ENCODE measurements around the gene OR2T35.
"Not testable (repeated sequence)": the region's sequence is repeated elsewhere in the genome, so short reads cannot be mapped to it uniquely, and the experiment has no call there.

Gene OR2T35

DNA sequence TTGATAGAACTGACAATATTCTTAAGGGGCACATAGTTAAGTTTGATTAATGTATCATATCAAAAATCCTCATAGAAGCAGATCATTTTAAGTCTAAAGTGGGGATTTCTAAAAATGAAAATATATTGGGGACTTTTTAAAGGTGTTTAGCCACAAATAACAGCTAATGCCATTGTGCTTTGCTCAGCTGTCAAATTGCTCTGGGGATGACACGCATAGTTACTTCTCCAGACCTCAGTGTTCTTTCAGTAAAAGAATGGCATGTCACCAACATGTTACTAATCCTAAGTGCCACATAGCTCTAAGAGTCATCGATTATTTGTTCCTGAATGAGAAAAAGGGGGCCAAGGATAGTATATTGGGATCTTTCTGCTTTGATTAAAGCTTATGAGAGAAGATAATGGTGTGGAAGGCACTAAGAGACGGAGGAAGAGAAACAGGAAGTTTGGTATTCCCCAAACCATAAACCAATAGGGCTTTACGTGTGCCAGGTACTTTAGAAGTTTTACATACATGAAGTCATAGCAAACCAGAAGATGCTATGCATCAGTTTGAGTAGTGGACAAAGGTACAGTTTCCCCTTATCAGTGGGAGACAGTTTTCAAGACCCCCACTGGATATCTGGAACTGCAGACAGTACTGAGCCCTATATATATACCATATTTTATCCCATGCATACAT, 2.0 kb downstream of the OR2T35 start:
- H4K20me1 ChIP-seq (ENCODE audit: low read depth, low read length); H3F3A ChIP-seq (ENCODE audit: insufficient read depth); H3K27ac ChIP-seq (ENCODE audit: low read depth, low read length); H2AFZ ChIP-seq (ENCODE audit: low read depth, low read length, severe bottlenecking); H3K27me3 ChIP-seq (ENCODE audit: low read length); H3K79me2 ChIP-seq (ENCODE audit: insufficient read depth, low read length); H3K9me3 ChIP-seq (ENCODE audit: insufficient read depth, low read length); H3K36me3 ChIP-seq (ENCODE audit: low read length); H3K9me2 ChIP-seq (replicated peaks; ENCODE audit: insufficient read depth, low read length); H3K4me2 ChIP-seq (ENCODE audit: low read depth, low read length, poor library complexity, severe bottlenecking); H3K4me3 ChIP-seq (ENCODE audit: insufficient read depth, low read length, poor library complexity, severe bottlenecking); H3K9ac ChIP-seq (ENCODE audit: low read length): not testable (repeated sequence)

DNA sequence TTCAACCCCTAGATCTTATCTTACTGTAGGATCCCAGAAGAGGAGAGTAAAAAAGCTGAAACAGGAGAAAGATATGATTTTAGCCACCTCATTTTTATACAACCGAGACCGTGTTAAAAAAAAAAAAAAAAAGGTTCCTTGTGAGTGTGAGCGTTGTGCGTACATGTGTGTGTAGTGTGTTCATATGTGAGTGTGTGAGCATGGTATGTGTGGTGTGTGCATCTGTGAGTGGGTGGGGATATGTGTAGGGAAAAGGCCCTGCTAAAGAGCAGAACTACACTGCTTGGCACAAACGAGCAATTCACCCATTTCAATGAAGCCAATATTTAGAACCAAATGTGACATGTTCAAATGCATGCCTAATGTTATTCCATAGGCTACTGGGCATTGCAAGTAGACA, 3.5 kb downstream of the OR2T35 start:
- not testable (repeated sequence) for H3F3A ChIP-seq (ENCODE audit: insufficient read depth); H3K4me2 ChIP-seq (ENCODE audit: low read depth, low read length, poor library complexity, severe bottlenecking); H3K79me2 ChIP-seq (ENCODE audit: insufficient read depth, low read length); H3K36me3 ChIP-seq (ENCODE audit: low read length); H3K27me3 ChIP-seq (ENCODE audit: low read length); H3K9me3 ChIP-seq (ENCODE audit: insufficient read depth, low read length); H2AFZ ChIP-seq (ENCODE audit: low read depth, low read length, severe bottlenecking); H4K20me1 ChIP-seq (ENCODE audit: low read depth, low read length); H3K27ac ChIP-seq (ENCODE audit: low read depth, low read length); H3K9ac ChIP-seq (ENCODE audit: low read length); H3K9me2 ChIP-seq (replicated peaks; ENCODE audit: insufficient read depth, low read length); H3K4me3 ChIP-seq (ENCODE audit: insufficient read depth, low read length, poor library complexity, severe bottlenecking)

- not testable (repeated sequence) for H3K4me3 ChIP-seq (ENCODE audit: insufficient read depth, low read length, poor library complexity, severe bottlenecking); H4K20me1 ChIP-seq (ENCODE audit: low read depth, low read length); H3K27me3 ChIP-seq (ENCODE audit: low read length); H3K9me3 ChIP-seq (ENCODE audit: insufficient read depth, low read length); H2AFZ ChIP-seq (ENCODE audit: low read depth, low read length, severe bottlenecking); H3K27ac ChIP-seq (ENCODE audit: low read depth, low read length); H3K9ac ChIP-seq (ENCODE audit: low read length); H3K79me2 ChIP-seq (ENCODE audit: insufficient read depth, low read length); H3K4me2 ChIP-seq (ENCODE audit: low read depth, low read length, poor library complexity, severe bottlenecking); H3K36me3 ChIP-seq (ENCODE audit: low read length); H3K9me2 ChIP-seq (replicated peaks; ENCODE audit: insufficient read depth, low read length); H3F3A ChIP-seq (ENCODE audit: insufficient read depth)
Measured at GRCh38 chr1:248640906-248641305, 4.2 kb downstream of the OR2T35 start.

DNA sequence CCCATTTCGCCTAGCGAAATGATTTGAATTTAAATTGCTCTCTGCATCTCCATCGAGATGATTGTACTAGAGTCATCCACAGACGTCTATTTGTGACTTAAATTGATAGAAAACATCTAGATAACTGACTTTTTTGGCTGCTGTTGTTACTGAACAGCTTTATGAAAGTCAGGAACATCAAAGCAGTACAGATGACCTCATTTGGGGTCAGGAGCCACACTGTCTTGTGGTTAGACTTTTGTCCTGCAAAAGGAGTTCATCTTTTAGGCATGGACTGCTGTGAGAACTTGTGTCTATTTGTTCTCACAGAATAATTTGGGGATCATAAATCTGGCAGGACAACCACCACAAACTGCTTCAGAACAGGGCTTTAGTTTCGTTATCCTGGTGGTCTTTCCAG, 5.4 kb downstream of the OR2T35 start:
- not testable (repeated sequence) for H3K79me2 ChIP-seq (ENCODE audit: insufficient read depth, low read length); H3K4me2 ChIP-seq (ENCODE audit: low read depth, low read length, poor library complexity, severe bottlenecking); H3K27ac ChIP-seq (ENCODE audit: low read depth, low read length); H3K9ac ChIP-seq (ENCODE audit: low read length); H3K4me3 ChIP-seq (ENCODE audit: insufficient read depth, low read length, poor library complexity, severe bottlenecking); H2AFZ ChIP-seq (ENCODE audit: low read depth, low read length, severe bottlenecking); H3F3A ChIP-seq (ENCODE audit: insufficient read depth); H3K27me3 ChIP-seq (ENCODE audit: low read length); H3K36me3 ChIP-seq (ENCODE audit: low read length); H3K9me3 ChIP-seq (ENCODE audit: insufficient read depth, low read length); H4K20me1 ChIP-seq (ENCODE audit: low read depth, low read length); H3K9me2 ChIP-seq (replicated peaks; ENCODE audit: insufficient read depth, low read length)

GRCh38 chr1:248636612-248637011, 8.5 kb downstream of the OR2T35 start:
- not testable (repeated sequence) for H3K36me3 ChIP-seq (ENCODE audit: low read length); H3K27ac ChIP-seq (ENCODE audit: low read depth, low read length); H3K4me3 ChIP-seq (ENCODE audit: insufficient read depth, low read length, poor library complexity, severe bottlenecking); H3K27me3 ChIP-seq (ENCODE audit: low read length); H3K9ac ChIP-seq (ENCODE audit: low read length); H3K79me2 ChIP-seq (ENCODE audit: insufficient read depth, low read length); H3K4me2 ChIP-seq (ENCODE audit: low read depth, low read length, poor library complexity, severe bottlenecking); H3F3A ChIP-seq (ENCODE audit: insufficient read depth); H3K9me2 ChIP-seq (replicated peaks; ENCODE audit: insufficient read depth, low read length); H3K9me3 ChIP-seq (ENCODE audit: insufficient read depth, low read length); H4K20me1 ChIP-seq (ENCODE audit: low read depth, low read length); H2AFZ ChIP-seq (ENCODE audit: low read depth, low read length, severe bottlenecking)

- H3K79me2 ChIP-seq (ENCODE audit: insufficient read depth, low read length); H3K36me3 ChIP-seq (ENCODE audit: low read length); H3K4me3 ChIP-seq (ENCODE audit: insufficient read depth, low read length, poor library complexity, severe bottlenecking); H3K4me2 ChIP-seq (ENCODE audit: low read depth, low read length, poor library complexity, severe bottlenecking); H4K20me1 ChIP-seq (ENCODE audit: low read depth, low read length); H3K9me3 ChIP-seq (ENCODE audit: insufficient read depth, low read length); H3K27me3 ChIP-seq (ENCODE audit: low read length); H3F3A ChIP-seq (ENCODE audit: insufficient read depth); H3K27ac ChIP-seq (ENCODE audit: low read depth, low read length); H3K9me2 ChIP-seq (replicated peaks; ENCODE audit: insufficient read depth, low read length); H3K9ac ChIP-seq (ENCODE audit: low read length); H2AFZ ChIP-seq (ENCODE audit: low read depth, low read length, severe bottlenecking): not testable (repeated sequence)
Measured at GRCh38 chr1:248634991-248635390, 10.1 kb downstream of the OR2T35 start, which contains the start of gene OR2T11. Gene OR2T11 (minus strand): TSS chr1:248635091. CDS start chr1:248627128, 7,963 bp downstream.

All from SU-DHL-6 (cell line).